Endodermal cell (in vitro differentiated cells): ENCODE results near the gene KRT9. TPM values are rescaled to one million over a fixed set of nuclear protein-coding genes. Genes with fewer than 3 reads are reported as not detected.

ENCODE experiments used
- DNase-seq: peaks from one replicate; pipeline ENCODE4 v3.0.0-alpha.2; 2017
- H3K27ac ChIP-seq: 2 replicates; pipeline ENCODE4 v1.5.1; 2013; ENCODE audit warnings: mild to moderate bottlenecking, low read depth, low read length, moderate library complexity
- H3K27me3 ChIP-seq: 2 replicates; pipeline ENCODE4 v1.6.1; 2013; ENCODE audit warnings: mild to moderate bottlenecking, low read length, moderate library complexity; ENCODE audit not compliant: insufficient read depth, control insufficient read depth, poor library complexity, severe bottlenecking
- H3K36me3 ChIP-seq: 2 replicates; pipeline ENCODE4 v1.7.0; 2013; ENCODE audit warnings: mild to moderate bottlenecking, low read length, moderate library complexity; ENCODE audit not compliant: control insufficient read depth, insufficient read depth
- H3K4me1 ChIP-seq: one replicate; pipeline ENCODE4 v1.7.0; 2013; ENCODE audit warnings: low read length; ENCODE audit not compliant: control insufficient read depth, insufficient read depth
- H3K4me3 ChIP-seq: 2 replicates; pipeline ENCODE4 v1.5.1; 2013; ENCODE audit warnings: mild to moderate bottlenecking, low read length, moderate library complexity
- H3K9ac ChIP-seq: 2 replicates; pipeline ENCODE4 v1.6.1; 2013; ENCODE audit warnings: mild to moderate bottlenecking, low read length, moderate library complexity; ENCODE audit not compliant: poor library complexity, severe bottlenecking; ENCODE audit errors: extremely low read depth
- H3K9me3 ChIP-seq: 2 replicates; pipeline ENCODE4 v1.6.1; 2013; ENCODE audit warnings: mild to moderate bottlenecking, low read length, moderate library complexity; ENCODE audit not compliant: control insufficient read depth
- H3K27ac Mint-ChIP-seq: 2 replicates; pipeline ENCODE4 v1.8.0; 2020; ENCODE audit warnings: mixed read lengths
- H3K27me3 Mint-ChIP-seq: 2 replicates; pipeline ENCODE4 v1.8.0; 2021; ENCODE audit warnings: mild to moderate bottlenecking, mixed read lengths; ENCODE audit not compliant: insufficient read depth
- H3K36me3 Mint-ChIP-seq: 2 replicates; pipeline ENCODE4 v1.8.0; 2020; ENCODE audit warnings: low read depth, mixed read lengths
- H3K4me1 Mint-ChIP-seq: 2 replicates; pipeline ENCODE4 v1.8.0; 2020; ENCODE audit warnings: mixed read lengths
- H3K4me3 Mint-ChIP-seq: 2 replicates; pipeline ENCODE4 v1.8.0; 2020; ENCODE audit warnings: mild to moderate bottlenecking, moderate library complexity, mixed read lengths
- H3K9me3 Mint-ChIP-seq: 2 replicates; pipeline ENCODE4 v1.8.0; 2020; ENCODE audit warnings: mild to moderate bottlenecking, mixed read lengths
- WGBS, 2 experiments: methylation state at CpG; one replicate each; pipeline versions ENCODE4 v1.1.5 to v1.1.7; 2013; ENCODE audit warnings: missing lambda C conversion rate in 2 of 2, mixed read lengths in 1 of 2; ENCODE audit not compliant: insufficient coverage in 1 of 2, insufficient read length in 1 of 2; 5-methylcytosine and 5-hydroxymethylcytosine counted together
- microRNA-seq: library from miRNA; unstranded; fragments of <30 nt; microRNA quantifications from one replicate; pipeline ENCODE4 v1.2.0, GENCODE V29; 2020; ENCODE audit warnings: borderline microRNAs expressed
- total RNA-seq, 2 donors: library from RNA; stranded (reverse); fragmentation: NEBNext Ultra II Directional in 1 of 2; extraction: Animal tissue kit (Norgen Biotek cat#: 25700) in 1 of 2; gene quantifications; 2 replicates in 1 of 2; 3 replicates in 1 of 2; pipeline ENCODE4 v1.2.1, GENCODE V29; 2021
- TF ChIP-seq, protein P1 (sequence below): fragments of 200-600 bp; sonication (generic); conservative IDR thresholded peaks from 2 replicates; pipeline ENCODE4 v1.5.0; 2021; ENCODE audit warnings: antibody characterized with exemption, mild to moderate bottlenecking

The KRT9 gene
- total RNA-seq, 2 donors from 2014 or later: not detected

DNA sequence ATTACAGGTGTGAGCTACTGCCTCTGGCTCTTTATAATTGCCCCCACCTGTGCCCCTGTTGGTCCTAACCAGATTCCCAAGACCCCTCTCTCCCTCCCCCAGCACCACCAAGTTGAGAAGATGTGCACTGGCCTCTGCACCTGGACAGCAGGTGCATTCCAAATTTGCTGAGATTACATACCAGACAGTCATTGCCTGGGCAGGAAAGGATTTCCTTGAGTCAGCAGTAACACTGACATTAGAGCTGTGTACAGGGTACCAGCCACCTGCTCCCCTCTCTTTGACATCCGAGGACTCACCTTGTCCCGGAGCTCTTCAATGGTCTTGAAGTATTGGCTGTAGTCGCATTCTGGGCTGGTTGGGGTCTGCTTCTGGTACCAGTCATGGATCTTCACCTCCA is 53.8 kb downstream of the KRT9 start:
- peaks cover 4% of the 10 kb centered on the region for H3K36me3 Mint-ChIP-seq
- Histone ChIP-seq H3K27ac (no peak overlapping the region), H3K4me3 (no peak overlapping the region), H3K9me3 (no peaks in the 10 kb centered on the region), H3K27me3 (no peaks in the 10 kb centered on the region), H3K4me1 (no peaks in the 10 kb centered on the region), H3K9ac (no peak overlapping the region), H3K36me3 (peaks cover 3% of the 10 kb centered on the region)
- H3K4me3 Mint-ChIP-seq: no peak overlapping the region
- no peaks in the 10 kb centered on the region for H3K9me3 Mint-ChIP-seq
- H3K27me3 Mint-ChIP-seq: no peaks in the 10 kb centered on the region
- WGBS, 2 experiments: 94 to 96% methylated on average over 3 of the region's 3 CpGs
- no peak for DNase-seq
- H3K27ac Mint-ChIP-seq: no peak overlapping the region
- peaks cover 23% of the 10 kb centered on the region for H3K4me1 Mint-ChIP-seq
- TF ChIP-seq, protein P1, sequence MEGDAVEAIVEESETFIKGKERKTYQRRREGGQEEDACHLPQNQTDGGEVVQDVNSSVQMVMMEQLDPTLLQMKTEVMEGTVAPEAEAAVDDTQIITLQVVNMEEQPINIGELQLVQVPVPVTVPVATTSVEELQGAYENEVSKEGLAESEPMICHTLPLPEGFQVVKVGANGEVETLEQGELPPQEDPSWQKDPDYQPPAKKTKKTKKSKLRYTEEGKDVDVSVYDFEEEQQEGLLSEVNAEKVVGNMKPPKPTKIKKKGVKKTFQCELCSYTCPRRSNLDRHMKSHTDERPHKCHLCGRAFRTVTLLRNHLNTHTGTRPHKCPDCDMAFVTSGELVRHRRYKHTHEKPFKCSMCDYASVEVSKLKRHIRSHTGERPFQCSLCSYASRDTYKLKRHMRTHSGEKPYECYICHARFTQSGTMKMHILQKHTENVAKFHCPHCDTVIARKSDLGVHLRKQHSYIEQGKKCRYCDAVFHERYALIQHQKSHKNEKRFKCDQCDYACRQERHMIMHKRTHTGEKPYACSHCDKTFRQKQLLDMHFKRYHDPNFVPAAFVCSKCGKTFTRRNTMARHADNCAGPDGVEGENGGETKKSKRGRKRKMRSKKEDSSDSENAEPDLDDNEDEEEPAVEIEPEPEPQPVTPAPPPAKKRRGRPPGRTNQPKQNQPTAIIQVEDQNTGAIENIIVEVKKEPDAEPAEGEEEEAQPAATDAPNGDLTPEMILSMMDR: no peak

DNA sequence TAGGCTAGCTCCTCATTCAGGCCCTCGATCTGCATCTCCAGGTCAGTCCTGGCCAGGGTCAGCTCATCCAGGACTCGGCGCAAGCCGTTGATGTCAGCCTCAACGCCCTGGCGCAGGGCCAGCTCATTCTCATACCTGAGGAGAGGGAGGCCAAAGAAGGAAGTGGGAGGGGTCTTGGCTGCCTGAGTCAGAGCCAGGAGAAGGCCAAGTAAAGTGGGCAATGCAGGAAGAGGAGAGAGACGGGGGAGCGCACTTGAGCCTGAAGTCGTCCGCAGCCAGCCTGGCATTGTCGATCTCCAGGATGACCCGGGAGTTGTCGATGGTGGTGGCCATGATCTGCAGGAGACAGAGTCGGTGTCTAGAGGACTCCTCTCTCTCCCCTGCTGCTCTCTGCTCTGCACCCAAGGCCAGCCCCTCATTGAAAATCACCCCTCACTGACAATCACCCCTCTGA is 55.0 kb downstream of the KRT9 start:
- H3K36me3 ChIP-seq: no peaks in the 10 kb centered on the region
- 92 to 93% methylated on average over 10 to 14 of the region's 14 CpGs for WGBS, 2 experiments
- H3K27me3 ChIP-seq: no peaks in the 10 kb centered on the region
- TF ChIP-seq, protein P1: no peak
- no peak overlapping the region for H3K4me3 ChIP-seq
- no peak overlapping the region for H3K9ac ChIP-seq
- H3K36me3 Mint-ChIP-seq: no peaks in the 10 kb centered on the region
- H3K27ac Mint-ChIP-seq: no peak overlapping the region
- H3K9me3 ChIP-seq: no peaks in the 10 kb centered on the region
- H3K4me1 Mint-ChIP-seq: peaks cover 19% of the 10 kb centered on the region
- DNase-seq: no peak
- H3K27ac ChIP-seq: no peak overlapping the region
- no peaks in the 10 kb centered on the region for H3K9me3 Mint-ChIP-seq
- H3K27me3 Mint-ChIP-seq: no peaks in the 10 kb centered on the region
- no peaks in the 10 kb centered on the region for H3K4me1 ChIP-seq
- H3K4me3 Mint-ChIP-seq: no peak overlapping the region

DNA sequence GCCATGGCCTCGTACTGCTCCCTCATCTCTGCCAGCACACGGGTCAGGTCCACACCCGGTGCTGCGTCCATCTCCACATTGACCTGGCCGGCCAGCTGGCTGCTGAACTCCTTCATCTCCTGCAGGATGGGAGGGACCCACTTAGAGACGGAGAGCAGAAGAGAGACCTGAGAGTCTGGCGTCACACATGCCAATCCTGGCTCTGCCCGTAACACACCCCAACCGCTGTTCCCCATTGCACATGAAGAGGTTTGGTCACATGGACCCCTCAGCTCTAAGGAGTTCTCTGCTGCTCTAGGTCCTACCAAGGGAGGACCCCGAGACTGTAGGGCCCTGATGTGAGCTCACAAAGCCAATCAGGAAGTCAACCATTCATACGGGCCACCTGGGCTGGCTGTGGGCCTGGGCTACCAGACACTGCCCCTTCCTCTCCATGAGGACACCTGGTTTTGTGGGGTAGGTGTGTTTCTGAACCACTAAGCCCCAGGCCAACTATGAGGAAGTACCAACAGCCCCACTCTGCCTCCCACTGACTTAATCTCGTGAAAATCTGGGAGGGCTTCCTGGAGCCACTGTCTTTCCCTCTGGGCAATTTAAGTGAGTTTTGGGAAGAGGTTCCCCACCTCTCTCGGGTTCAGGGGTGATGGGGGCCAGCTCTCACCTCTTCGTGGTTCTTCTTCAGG is 55.6 kb downstream of the KRT9 start:
- WGBS, 2 experiments: 90 to 95% methylated on average over 13 to 14 of the region's 14 CpGs
- Mint-ChIP-seq H3K36me3 (no peaks in the 10 kb centered on the region), H3K27ac (no peak overlapping the region), H3K27me3 (no peaks in the 10 kb centered on the region), H3K4me3 (no peak overlapping the region), H3K4me1 (peaks cover 14% of the 10 kb centered on the region), H3K9me3 (no peaks in the 10 kb centered on the region)
- no peaks in the 10 kb centered on the region for H3K27me3 ChIP-seq
- H3K27ac ChIP-seq: no peak overlapping the region
- no peaks in the 10 kb centered on the region for H3K36me3 ChIP-seq
- H3K9me3 ChIP-seq: no peaks in the 10 kb centered on the region
- H3K4me1 ChIP-seq: no peaks in the 10 kb centered on the region
- TF ChIP-seq, protein P1: no peak
- no peak for DNase-seq
- H3K4me3 ChIP-seq: no peak overlapping the region
- no peak overlapping the region for H3K9ac ChIP-seq

Small RNA genes within 50 kb of the gene (microRNA-seq; reads per million reads assigned to microRNA genes)
- gene MIR6510: not detected

Other genes with a start within 250 kb of the KRT9 start
- gene KRT33A, start 221.2 kb downstream of the KRT9 start, total RNA-seq: not detected
- not detected for gene KRT33B, start 202.2 kb downstream of the KRT9 start, total RNA-seq
- gene KRT34, start 189.8 kb downstream of the KRT9 start, total RNA-seq: not detected
- not detected for gene KRT31, start 174.5 kb downstream of the KRT9 start, total RNA-seq
- gene KRT37, start 147.5 kb downstream of the KRT9 start, total RNA-seq: not detected
- gene KRT38, start 131.1 kb downstream of the KRT9 start, total RNA-seq: not detected
- gene KRT32, start 104.7 kb downstream of the KRT9 start, total RNA-seq: not detected
- not detected for gene KRT35, start 90.9 kb downstream of the KRT9 start, total RNA-seq
- not detected for gene KRT36, start 82.1 kb downstream of the KRT9 start, total RNA-seq
- not detected for gene KRT13, start 66.4 kb downstream of the KRT9 start, total RNA-seq
- 1 to 10 TPM in 1 of 2 donors, under 1 TPM in 1; 0.95 to 1.2 TPM for gene KRT15, start 53.2 kb downstream of the KRT9 start, total RNA-seq
- 1,000 to 10,000 TPM in 1 of 2 donors, 100 to 1,000 TPM in 1; 750 to 1,012 TPM for gene KRT19, start 43.8 kb downstream of the KRT9 start, total RNA-seq
- not detected for gene KRT14, start 14.8 kb upstream of the KRT9 start, total RNA-seq
- gene KRT16, start 40.7 kb upstream of the KRT9 start, total RNA-seq: not detected
- not detected for gene KRT17, start 52.5 kb upstream of the KRT9 start, total RNA-seq
- gene EIF1, start 116.8 kb upstream of the KRT9 start, total RNA-seq: 100 to 1,000 TPM; 526 to 573 TPM
- gene GAST, start 140.3 kb upstream of the KRT9 start, total RNA-seq: not detected
- gene HAP1, start 162.6 kb upstream of the KRT9 start, total RNA-seq: 1 to 10 TPM; 1.7 TPM
- 100 to 1,000 TPM; 112 to 167 TPM for gene JUP, start 214.7 kb upstream of the KRT9 start, total RNA-seq
- 10 to 100 TPM; 23.9 to 40.6 TPM for gene P3H4, start 239.9 kb upstream of the KRT9 start, total RNA-seq
- 100 to 1,000 TPM; 179 to 291 TPM for gene FKBP10, start 240.9 kb upstream of the KRT9 start, total RNA-seq